Stimulated activated CD4-positive, alpha-beta T cell treated with anti-CD3 and anti-CD28 coated beads, TNF-alpha, amount 100 ng/mL, for 24 hours (primary cell): ENCODE results near the gene AP1AR.
"Not testable (repeated sequence)": the region's sequence is repeated elsewhere in the genome, so short reads cannot be mapped to it uniquely, and the experiment has no call there.

ENCODE experiments used
- DNase-seq, 3 experiments: peaks; one replicate each; pipeline ENCODE4 v3.0.0-alpha.2; 2020; ENCODE audit warnings: low read depth in 3 of 3

AP1AR gene

GRCh38 chr4:112279025-112279881, 47.7 kb downstream of the AP1AR start:
- DNase-seq = no peak

GRCh38 chr4:112279882-112280315, 48.3 kb downstream of the AP1AR start:
- DNase-seq = no peak

- no peak for DNase-seq
Observed at GRCh38 chr4:112280386-112281056, 48.9 kb downstream of the AP1AR start.

GRCh38 chr4:112281895-112282398, 50.4 kb downstream of the AP1AR start:
- DNase-seq = not testable (repeated sequence)

GRCh38 chr4:112282860-112283667, 51.5 kb downstream of the AP1AR start:
- no peak for DNase-seq

GRCh38 chr4:112284166-112284565, 52.6 kb downstream of the AP1AR start:
- DNase-seq = no peak

GRCh38 chr4:112284662-112285411, 53.2 kb downstream of the AP1AR start:
- DNase-seq = no peak

GRCh38 chr4:112287258-112287989, 55.8 kb downstream of the AP1AR start:
- DNase-seq = no peak

GRCh38 chr4:112288455-112288854, 56.9 kb downstream of the AP1AR start:
- no peak for DNase-seq

GRCh38 chr4:112289407-112290253, 58.0 kb downstream of the AP1AR start:
- no peak for DNase-seq

GRCh38 chr4:112290341-112290740, 58.8 kb downstream of the AP1AR start:
- no peak for DNase-seq

GRCh38 chr4:112296949-112297880, 65.6 kb downstream of the AP1AR start, which contains the start of gene ALPK1:
Gene ALPK1, plus strand, starts transcription at chr4:112297369.
- no peak for DNase-seq

- DNase-seq = no peak
Observed at GRCh38 chr4:112299721-112300120, 68.1 kb downstream of the AP1AR start.

GRCh38 chr4:112302320-112303274, 71.0 kb downstream of the AP1AR start:
- no peak for DNase-seq

GRCh38 chr4:112305477-112305876, 73.9 kb downstream of the AP1AR start:
- not testable (repeated sequence) for DNase-seq

- not testable (repeated sequence) for DNase-seq
Observed at GRCh38 chr4:112309263-112309791, 77.7 kb downstream of the AP1AR start.

GRCh38 chr4:112311516-112311915, 79.9 kb downstream of the AP1AR start:
- DNase-seq = no peak
